ENCODE measurements around the gene PPP2R1A.

DNA sequence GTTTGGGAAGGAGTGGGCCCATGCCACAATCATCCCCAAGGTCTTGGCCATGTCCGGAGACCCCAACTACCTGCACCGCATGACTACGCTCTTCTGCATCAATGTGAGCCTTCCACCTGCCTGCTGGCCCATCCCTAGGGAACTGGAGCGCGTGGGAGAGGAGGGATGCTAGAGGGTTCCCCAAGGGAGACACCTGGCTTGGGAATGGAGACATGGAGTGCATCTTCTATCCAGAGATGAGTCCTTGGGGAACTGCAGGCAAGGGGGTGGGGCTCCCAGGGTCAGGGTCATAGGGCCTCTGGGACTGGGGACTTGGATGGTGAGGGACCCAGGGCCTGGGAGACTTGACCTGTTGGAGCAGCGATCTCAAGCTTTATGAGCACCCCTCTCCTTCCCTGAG lies 31.2 kb downstream of the PPP2R1A start:
- TF ChIP-seq, protein P1, sequence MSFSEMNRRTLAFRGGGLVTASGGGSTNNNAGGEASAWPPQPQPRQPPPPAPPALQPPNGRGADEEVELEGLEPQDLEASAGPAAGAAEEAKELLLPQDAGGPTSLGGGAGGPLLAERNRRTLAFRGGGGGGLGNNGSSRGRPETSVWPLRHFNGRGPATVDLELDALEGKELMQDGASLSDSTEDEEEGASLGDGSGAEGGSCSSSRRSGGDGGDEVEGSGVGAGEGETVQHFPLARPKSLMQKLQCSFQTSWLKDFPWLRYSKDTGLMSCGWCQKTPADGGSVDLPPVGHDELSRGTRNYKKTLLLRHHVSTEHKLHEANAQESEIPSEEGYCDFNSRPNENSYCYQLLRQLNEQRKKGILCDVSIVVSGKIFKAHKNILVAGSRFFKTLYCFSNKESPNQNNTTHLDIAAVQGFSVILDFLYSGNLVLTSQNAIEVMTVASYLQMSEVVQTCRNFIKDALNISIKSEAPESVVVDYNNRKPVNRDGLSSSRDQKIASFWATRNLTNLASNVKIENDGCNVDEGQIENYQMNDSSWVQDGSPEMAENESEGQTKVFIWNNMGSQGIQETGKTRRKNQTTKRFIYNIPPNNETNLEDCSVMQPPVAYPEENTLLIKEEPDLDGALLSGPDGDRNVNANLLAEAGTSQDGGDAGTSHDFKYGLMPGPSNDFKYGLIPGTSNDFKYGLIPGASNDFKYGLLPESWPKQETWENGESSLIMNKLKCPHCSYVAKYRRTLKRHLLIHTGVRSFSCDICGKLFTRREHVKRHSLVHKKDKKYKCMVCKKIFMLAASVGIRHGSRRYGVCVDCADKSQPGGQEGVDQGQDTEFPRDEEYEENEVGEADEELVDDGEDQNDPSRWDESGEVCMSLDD (tag by site-specific recombination; IDR thresholded peaks at IDR 0.05): no peak
- TF ChIP-seq, protein P2, sequence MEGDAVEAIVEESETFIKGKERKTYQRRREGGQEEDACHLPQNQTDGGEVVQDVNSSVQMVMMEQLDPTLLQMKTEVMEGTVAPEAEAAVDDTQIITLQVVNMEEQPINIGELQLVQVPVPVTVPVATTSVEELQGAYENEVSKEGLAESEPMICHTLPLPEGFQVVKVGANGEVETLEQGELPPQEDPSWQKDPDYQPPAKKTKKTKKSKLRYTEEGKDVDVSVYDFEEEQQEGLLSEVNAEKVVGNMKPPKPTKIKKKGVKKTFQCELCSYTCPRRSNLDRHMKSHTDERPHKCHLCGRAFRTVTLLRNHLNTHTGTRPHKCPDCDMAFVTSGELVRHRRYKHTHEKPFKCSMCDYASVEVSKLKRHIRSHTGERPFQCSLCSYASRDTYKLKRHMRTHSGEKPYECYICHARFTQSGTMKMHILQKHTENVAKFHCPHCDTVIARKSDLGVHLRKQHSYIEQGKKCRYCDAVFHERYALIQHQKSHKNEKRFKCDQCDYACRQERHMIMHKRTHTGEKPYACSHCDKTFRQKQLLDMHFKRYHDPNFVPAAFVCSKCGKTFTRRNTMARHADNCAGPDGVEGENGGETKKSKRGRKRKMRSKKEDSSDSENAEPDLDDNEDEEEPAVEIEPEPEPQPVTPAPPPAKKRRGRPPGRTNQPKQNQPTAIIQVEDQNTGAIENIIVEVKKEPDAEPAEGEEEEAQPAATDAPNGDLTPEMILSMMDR (tag by site-specific recombination; IDR thresholded peaks at IDR 0.05): no peak
- no peak for TF ChIP-seq SCRT2 (tag by site-specific recombination; IDR thresholded peaks at IDR 0.05)
